B cell (primary cell): ENCODE measurements around the gene LSM12. TPM values are rescaled to one million over a fixed set of nuclear protein-coding genes. Genes with fewer than 3 reads are reported as not detected.

Experiments used
- ATAC-seq: fragments of 200-7000 bp; cut with Tn5 transposase; one replicate; pipeline ENCODE4 v1.10.0; 2021; ENCODE audit warnings: low read depth, mild to moderate bottlenecking, moderate number of reproducible peaks, moderate library complexity
- CTCF ChIA-PET: fragments of 350-600 bp; sonication (Branson Sonifier 250); formaldehyde crosslinking; loops from one replicate; lab custom pipeline; 2021; ENCODE audit warnings: antibody characterized with exemption, inconsistent platforms; lab: Charles Lee
- POLR2A ChIA-PET: fragments of 350-600 bp; sonication (Branson Sonifier 250); formaldehyde crosslinking; loops from one replicate; lab custom pipeline; 2021; ENCODE audit warnings: antibody characterized with exemption; lab: Charles Lee
- DNase-seq: peaks from one replicate; pipeline ENCODE4 v3.0.0; 2013
- H2AFZ ChIP-seq: 2 replicates; pipeline ENCODE4 v1.6.1; 2012; ENCODE audit warnings: mild to moderate bottlenecking, low read depth, low read length; ENCODE audit not compliant: insufficient read depth, poor library complexity, severe bottlenecking
- H3K27ac ChIP-seq, 2 donors: 1 replicate in 1 of 2; 2 replicates in 1 of 2; pipeline ENCODE4 v1.5.1; 2012 to 2013; ENCODE audit warnings: low read length in 2 of 2, mild to moderate bottlenecking in 2 of 2, moderate library complexity in 1 of 2
- H3K27me3 ChIP-seq, 4 experiments: fragments of 200-600 bp in 1 of 4; sonication (generic) in 1 of 4; replicated peaks in 1 of 4; 1 replicate in 2 of 4; 2 replicates in 2 of 4; pipeline versions ENCODE4 v1.6.1 to v1.7.0; 2013 to 2016; ENCODE audit warnings: low read length in 3 of 4, mild to moderate bottlenecking in 2 of 4, mixed read lengths in 1 of 4, moderate library complexity in 1 of 4; ENCODE audit not compliant: insufficient read depth in 4 of 4, control insufficient read depth in 3 of 4; ENCODE audit errors: control extremely low read depth in 1 of 4
- H3K36me3 ChIP-seq, 2 experiments: replicated peaks in 1 of 2; 1 replicate in 1 of 2; 2 replicates in 1 of 2; pipeline versions ENCODE4 v1.6.1 to v1.7.1; 2013; ENCODE audit warnings: low read length in 1 of 2; ENCODE audit not compliant: insufficient read depth in 2 of 2, control insufficient read depth in 1 of 2; ENCODE audit errors: control extremely low read depth in 1 of 2, extremely low read depth in 1 of 2
- H3K4me1 ChIP-seq, 2 donors: fragments of 200-600 bp in 1 of 2; sonication (generic) in 1 of 2; 1 replicate in 1 of 2; 2 replicates in 1 of 2; pipeline versions ENCODE4 v1.5.1 to v1.6.1; 2013 to 2017; ENCODE audit warnings: low read length in 2 of 2; ENCODE audit not compliant: control insufficient read depth in 2 of 2, insufficient read depth in 2 of 2
- H3K4me2 ChIP-seq: replicated peaks from 2 replicates; pipeline ENCODE3; 2012; ENCODE audit warnings: mild to moderate bottlenecking, low read depth, low read length; ENCODE audit not compliant: poor library complexity, severe bottlenecking
- H3K4me3 ChIP-seq, 5 experiments: fragments of 200-600 bp in 1 of 5; sonication (generic) in 1 of 5; 1 replicate in 3 of 5; 2 replicates in 2 of 5; pipeline versions ENCODE4 v1.5.1 to v1.7.0; 2011 to 2016; ENCODE audit warnings: low read length in 4 of 5, mild to moderate bottlenecking in 4 of 5, low read depth in 2 of 5, control low read depth in 1 of 5, moderate library complexity in 1 of 5; ENCODE audit not compliant: insufficient read depth in 1 of 5; ENCODE audit errors: control extremely low read depth in 1 of 5, extremely low read depth in 1 of 5
- H3K79me2 ChIP-seq: fragments of 200-600 bp; sonication (generic); one replicate; pipeline ENCODE4 v1.6.0; 2016; ENCODE audit warnings: low read length; ENCODE audit not compliant: control insufficient read depth, insufficient read depth
- H3K9ac ChIP-seq: fragments of 200-600 bp; sonication (generic); 2 replicates; pipeline ENCODE4 v1.6.1; 2017; ENCODE audit warnings: mild to moderate bottlenecking, low read length, moderate library complexity
- H3K9me3 ChIP-seq, 3 donors: one replicate each; pipeline versions ENCODE4 v1.6.1 to v1.7.1; 2013; ENCODE audit warnings: low read length in 2 of 3; ENCODE audit not compliant: control insufficient read depth in 2 of 3, insufficient read depth in 1 of 3; ENCODE audit errors: control extremely low read depth in 1 of 3
- H4K20me1 ChIP-seq: 2 replicates; pipeline ENCODE4 v1.6.0; 2012; ENCODE audit warnings: mild to moderate bottlenecking, low read length; ENCODE audit not compliant: insufficient read depth, control insufficient read depth, poor library complexity, severe bottlenecking
- H3K27ac Mint-ChIP-seq: one replicate; pipeline ENCODE4 v1.8.0; 2021; ENCODE audit warnings: mixed read lengths
- H3K27me3 Mint-ChIP-seq: one replicate; pipeline ENCODE4 v1.8.0; 2021; ENCODE audit warnings: mixed read lengths
- H3K4me1 Mint-ChIP-seq: one replicate; pipeline ENCODE4 v1.8.0; 2021; ENCODE audit warnings: mixed read lengths
- H3K4me3 Mint-ChIP-seq: one replicate; pipeline ENCODE4 v1.8.0; 2021; ENCODE audit warnings: mixed read lengths
- H3K9me3 Mint-ChIP-seq: one replicate; pipeline ENCODE4 v1.8.0; 2022; ENCODE audit warnings: mixed read lengths; ENCODE audit not compliant: insufficient read depth
- EZH2 ChIP-seq: IDR thresholded peaks from 2 replicates; pipeline ENCODE4 v1.6.1; 2012; ENCODE audit warnings: borderline replicate concordance, low read depth, mild to moderate bottlenecking, moderate library complexity, low read length; ENCODE audit not compliant: insufficient read depth, poor library complexity, severe bottlenecking
- WGBS: methylation state at CpG from one replicate; pipeline ENCODE4 v1.1.5; 2013; ENCODE audit warnings: missing lambda C conversion rate; ENCODE audit not compliant: insufficient coverage; 5-methylcytosine and 5-hydroxymethylcytosine counted together
- intact Hi-C: fragments of 100-400 bp; cut with micrococcal nuclease; formaldehyde crosslinking; loops from one replicate; pipeline ENCODE4 v1.10.0; 2022
- polyA minus RNA-seq: library from RNA; depleted of rRNA, polyadenylated mRNA; stranded (reverse); fragments of >200 nt; gene quantifications from 2 replicates; pipeline ENCODE4 v1.2.3, GENCODE V29; 2012
- polyA plus RNA-seq: library from polyadenylated mRNA; depleted of rRNA; stranded (reverse); fragments of >200 nt; gene quantifications from 2 replicates; pipeline ENCODE4 v1.2.3, GENCODE V29; 2012
- total RNA-seq, 2 donors: library from RNA; stranded (reverse); fragments of 120-200 nt in 1 of 2; gene quantifications; 1 replicate in 1 of 2; 2 replicates in 1 of 2; pipeline versions ENCODE4 v1.2.3 to v1.2.4, GENCODE V29; 2013 to 2022
- TF ChIP-seq, protein P1 (sequence below): fragments of 200-600 bp; IDR thresholded peaks from one replicate; pipeline ENCODE4 v1.8.0; 2022; ENCODE audit warnings: antibody characterized with exemption, mild to moderate bottlenecking

LSM12 gene
- 31.2 and 36.5 TPM in 2 replicates for total RNA-seq
- total RNA-seq (2013), result 18.3 TPM
- polyA plus RNA-seq, result 16.0 and 16.8 TPM in 2 replicates
- polyA minus RNA-seq, result 9.3 and 18.9 TPM in 2 replicates

DNA sequence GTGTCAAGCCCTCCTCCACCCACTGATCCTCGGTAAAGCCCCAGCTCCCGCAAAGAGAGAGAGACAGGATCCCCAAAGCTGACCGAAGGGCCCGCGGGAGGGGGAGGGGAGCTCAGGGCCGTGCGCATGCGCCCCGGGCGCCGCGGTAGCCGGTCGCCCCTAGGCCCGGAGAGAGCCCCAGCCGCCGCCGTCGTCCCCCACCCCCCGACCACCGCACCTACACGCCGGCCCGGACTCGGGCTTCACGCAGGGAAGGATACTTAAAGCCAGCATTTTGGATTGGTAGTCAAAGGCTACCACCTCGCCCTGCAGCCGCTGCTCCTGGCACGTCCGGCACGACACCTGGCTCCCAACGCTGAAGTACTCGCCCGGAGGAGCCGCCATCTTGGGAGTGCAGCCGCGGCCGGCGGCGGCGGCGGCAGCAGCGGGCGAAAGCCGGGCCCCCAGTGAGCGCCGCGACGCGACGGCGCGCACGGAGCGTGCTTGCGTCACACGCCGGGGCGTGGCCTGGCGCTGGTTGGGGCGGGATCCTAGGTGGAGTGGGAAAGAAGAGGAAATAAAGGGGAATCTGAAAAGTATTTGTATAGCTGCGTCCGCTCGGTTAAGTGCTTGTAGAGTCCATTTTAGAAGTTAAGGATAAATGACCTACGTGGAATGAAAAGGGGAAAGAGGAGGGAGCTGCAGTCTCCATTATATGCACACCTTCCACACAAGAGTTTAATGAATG is at the start of gene LSM12:
LSM12 (minus strand) TSS at position 468 of the 727 bp plus-strand sequence; CDS start at position 384, 84 bp downstream.
- peaks cover 69% of the 10 kb centered on the region for H3K79me2 ChIP-seq

More for the DNA sequence above, at the start of gene LSM12:
- H3K27me3 ChIP-seq, result no peaks in the 10 kb centered on the region
- H3K4me2 ChIP-seq, result peak within 1 kb of the TSS; percentile 92
- ATAC-seq (peak; percentile 70), DNase-seq (peak; percentile 96)
- Mint-ChIP-seq H3K4me1 (peaks cover 44% of the 10 kb centered on the region), H3K9me3 (no peaks in the 10 kb centered on the region), H3K27me3 (no peaks in the 10 kb centered on the region), H3K27ac (peak within 1 kb of the TSS; percentile 86), H3K4me3 (peak within 1 kb of the TSS; percentile 89)
- H3K4me3 ChIP-seq, result peak within 1 kb of the TSS; percentile 52 to 95 (median 75)
- peak within 1 kb of the TSS; percentile 75 for H2AFZ ChIP-seq
- H3K4me1 ChIP-seq, result peaks cover 19 to 27% of the 10 kb centered on the region in 2 donors
- ChIA-PET POLR2A (interaction anchor here (0.6 to 1.1 kb wide), 3 partner anchors 25 to 488 kb away, joined by 3 to 5 read pairs (median 3); no protein-coding TSS in a partner anchor), CTCF (interaction anchor here (0.6 to 2.5 kb wide), 3 partner anchors 57 to 1451 kb away, joined by 4 to 5 read pairs (median 5); partner anchors contain the start of gene HDAC5)
- peaks cover 0 to 15% of the 10 kb centered on the region in 2 experiments for H3K36me3 ChIP-seq
- intact Hi-C loops, result loop anchor here (1.0 to 2.0 kb wide), 3 partner anchors 60 to 120 kb away; partner anchors contain the start of genes HROB and TMUB2
- WGBS, result under 1% methylated on average over 42 of the region's 65 CpGs
- H3K9ac ChIP-seq, result peak within 1 kb of the TSS; percentile 80
- H3K9me3 ChIP-seq, result no peaks in the 10 kb centered on the region
- TF ChIP-seq, protein P1, sequence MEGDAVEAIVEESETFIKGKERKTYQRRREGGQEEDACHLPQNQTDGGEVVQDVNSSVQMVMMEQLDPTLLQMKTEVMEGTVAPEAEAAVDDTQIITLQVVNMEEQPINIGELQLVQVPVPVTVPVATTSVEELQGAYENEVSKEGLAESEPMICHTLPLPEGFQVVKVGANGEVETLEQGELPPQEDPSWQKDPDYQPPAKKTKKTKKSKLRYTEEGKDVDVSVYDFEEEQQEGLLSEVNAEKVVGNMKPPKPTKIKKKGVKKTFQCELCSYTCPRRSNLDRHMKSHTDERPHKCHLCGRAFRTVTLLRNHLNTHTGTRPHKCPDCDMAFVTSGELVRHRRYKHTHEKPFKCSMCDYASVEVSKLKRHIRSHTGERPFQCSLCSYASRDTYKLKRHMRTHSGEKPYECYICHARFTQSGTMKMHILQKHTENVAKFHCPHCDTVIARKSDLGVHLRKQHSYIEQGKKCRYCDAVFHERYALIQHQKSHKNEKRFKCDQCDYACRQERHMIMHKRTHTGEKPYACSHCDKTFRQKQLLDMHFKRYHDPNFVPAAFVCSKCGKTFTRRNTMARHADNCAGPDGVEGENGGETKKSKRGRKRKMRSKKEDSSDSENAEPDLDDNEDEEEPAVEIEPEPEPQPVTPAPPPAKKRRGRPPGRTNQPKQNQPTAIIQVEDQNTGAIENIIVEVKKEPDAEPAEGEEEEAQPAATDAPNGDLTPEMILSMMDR, result no peak
- TF ChIP-seq EZH2, result no peak
- H3K27ac ChIP-seq, result peak within 1 kb of the TSS; percentile 73 to 80
- no peaks in the 10 kb centered on the region for H4K20me1 ChIP-seq
